HG02759 (cell line): ENCODE data around the gene FCAR.
"Not testable (repeated sequence)": the region's sequence is repeated elsewhere in the genome, so short reads cannot be mapped to it uniquely, and the experiment has no call there.

Source experiments
- ATAC-seq: cut with Tn5 transposase; IDR thresholded peaks from one replicate; pipeline ENCODE4 v1.9.1; 2021; ENCODE audit warnings: mild to moderate bottlenecking, moderate library complexity; ENCODE audit not compliant: unreplicated experiment

FCAR gene

DNA sequence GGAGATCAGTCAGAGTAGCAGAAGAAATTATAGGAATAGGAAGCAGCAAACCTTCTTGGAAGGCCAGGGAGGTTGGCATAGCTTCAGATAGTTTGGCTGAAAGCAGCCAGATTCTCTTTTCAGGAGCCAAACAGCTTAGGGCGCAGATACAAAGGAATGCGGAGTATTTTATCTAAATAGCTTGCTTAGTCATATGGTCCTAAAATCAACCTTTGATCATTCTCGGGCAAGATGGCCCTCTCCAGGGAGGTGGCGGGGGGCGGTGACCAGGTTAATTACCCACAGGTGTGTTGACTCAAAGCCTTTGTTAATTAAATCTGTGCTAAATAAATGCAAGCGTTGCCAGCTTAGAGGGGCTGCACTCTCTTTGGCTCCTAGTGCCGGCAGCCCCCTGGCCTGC is 19.4 kb downstream of the FCAR start:
- ATAC-seq = no peak

DNA sequence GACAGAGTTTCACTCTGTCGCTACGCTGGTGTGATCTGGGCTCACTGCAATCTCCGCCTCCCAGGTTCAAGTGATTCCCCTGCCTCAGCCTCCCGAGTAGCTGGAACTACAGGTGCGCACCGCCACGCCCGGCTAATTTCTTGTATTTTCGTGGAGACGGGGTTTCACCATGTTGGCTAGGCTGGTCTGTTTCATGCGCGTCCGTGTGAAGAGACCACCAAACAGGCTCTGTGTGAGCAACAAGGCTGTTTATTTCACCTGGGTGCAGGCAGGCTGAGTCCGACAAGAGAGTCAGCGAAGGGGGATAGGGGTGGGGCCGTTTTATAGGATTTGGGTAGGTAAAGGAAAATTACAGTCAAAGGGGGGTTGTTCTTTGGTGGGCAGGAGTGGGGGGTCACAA is 20.1 kb downstream of the FCAR start:
- not testable (repeated sequence) for ATAC-seq

DNA sequence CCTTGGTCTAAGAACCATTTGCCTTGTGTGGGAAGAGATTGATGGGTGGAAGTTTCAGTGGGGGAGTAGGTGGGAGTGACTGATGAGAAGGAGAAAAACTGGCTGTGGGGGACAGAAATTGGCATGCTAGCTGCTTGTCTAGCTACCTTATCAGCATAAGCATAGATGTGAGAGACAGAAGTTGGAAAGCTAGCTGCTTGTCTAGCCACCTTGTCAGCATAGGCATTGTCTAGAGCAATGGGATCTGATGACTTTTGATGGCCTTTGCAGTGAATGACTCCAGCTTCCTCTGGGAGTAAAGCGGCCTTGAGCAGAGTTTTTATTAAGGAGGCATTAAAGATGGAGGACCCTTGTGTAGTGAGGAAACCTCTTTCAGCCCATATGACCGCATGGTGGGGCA is 22.0 kb downstream of the FCAR start:
- ATAC-seq = no peak

DNA sequence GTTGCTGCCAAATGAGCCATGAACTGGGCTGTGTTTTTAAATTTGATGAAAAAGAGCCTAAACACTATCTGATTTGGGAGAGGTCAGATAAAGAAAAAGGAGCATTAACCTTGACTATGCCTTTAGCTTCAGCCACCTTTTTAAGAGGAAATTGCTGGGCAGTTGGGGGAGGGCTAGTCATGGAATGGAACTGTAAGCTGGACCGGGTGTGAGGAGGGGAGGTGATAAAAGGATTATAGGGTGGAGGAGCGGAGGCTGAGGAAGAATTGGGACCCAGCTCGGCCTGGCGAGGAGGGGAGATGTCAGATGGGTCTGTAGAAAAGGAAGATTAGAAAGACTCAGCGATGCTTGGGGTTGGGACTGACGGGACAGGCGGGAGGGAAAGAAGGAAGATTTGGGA is 24.6 kb downstream of the FCAR start:
- ATAC-seq = not testable (repeated sequence)

DNA sequence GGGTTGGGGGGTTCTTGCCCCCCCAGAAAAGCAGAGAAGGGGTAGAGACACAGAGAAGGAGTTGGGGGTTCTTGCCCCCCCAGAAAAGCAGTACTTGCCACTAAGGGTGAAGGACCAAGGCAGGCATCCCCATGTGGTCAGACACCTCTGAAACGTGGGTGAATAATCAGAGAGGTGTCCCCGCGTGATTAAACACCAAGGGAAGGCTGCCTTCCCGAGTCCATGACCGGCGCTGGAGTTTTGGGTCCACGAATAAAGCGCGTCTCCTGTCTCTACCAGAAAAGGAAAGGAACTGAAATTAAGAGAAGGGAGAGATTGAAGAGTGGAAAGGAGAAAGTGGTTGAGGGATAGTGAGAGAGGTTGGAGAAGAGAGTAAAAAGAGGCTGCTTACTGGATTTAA is 25.6 kb downstream of the FCAR start:
- ATAC-seq = not testable (repeated sequence)

DNA sequence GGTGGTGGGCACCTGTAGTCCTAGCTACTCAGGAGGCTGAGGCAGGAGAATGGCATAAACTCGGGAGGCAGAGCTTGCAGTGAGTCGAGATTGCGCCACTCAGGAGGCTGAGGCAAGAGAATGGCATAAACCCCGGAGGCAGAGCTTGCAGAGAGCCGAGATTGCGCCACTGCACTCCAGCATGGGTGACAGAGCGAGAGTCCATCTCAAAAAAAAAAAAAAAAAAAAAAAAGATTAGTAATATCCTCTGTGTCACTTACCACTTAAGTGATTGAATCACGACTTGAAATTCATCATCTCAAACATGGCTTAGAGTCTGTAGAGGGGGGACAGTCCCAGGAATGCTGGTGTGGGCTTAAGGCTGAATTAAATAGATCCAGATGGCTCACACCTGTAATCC is 27.1 kb downstream of the FCAR start:
- not testable (repeated sequence) for ATAC-seq

DNA sequence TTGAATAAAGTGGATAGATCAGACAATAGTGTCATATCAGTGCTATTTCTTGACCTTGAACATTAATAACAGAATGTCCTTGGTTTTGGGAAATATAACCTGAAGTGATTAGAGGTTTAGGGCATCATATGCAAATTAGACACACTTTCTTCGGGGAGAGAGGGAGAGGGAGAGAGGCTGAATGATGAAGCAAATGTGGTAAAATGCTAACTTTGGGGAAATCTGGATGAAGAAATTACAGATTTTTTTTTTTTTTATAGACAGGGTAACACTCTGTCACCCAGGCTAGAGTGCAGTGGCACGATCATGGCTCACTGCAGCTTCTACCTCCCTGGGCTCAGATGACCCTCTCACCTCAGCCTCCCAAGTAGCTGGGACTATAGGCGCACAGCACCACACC is 28.0 kb downstream of the FCAR start:
- no peak for ATAC-seq

DNA sequence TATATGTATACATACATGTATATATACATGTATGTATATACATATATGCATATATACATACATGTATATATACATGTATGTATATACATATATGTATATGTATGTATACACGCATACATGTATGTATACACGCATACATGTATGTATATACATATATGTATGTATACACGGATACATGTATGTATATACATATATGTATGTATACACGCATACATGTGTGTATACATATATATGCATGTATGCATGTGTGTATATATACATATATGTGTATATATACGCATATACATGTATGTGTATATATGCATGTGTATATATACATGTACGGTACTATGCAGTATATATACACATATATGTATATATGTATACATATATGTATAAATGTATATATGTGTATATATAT is 29.3 kb downstream of the FCAR start:
- ATAC-seq = no peak

DNA sequence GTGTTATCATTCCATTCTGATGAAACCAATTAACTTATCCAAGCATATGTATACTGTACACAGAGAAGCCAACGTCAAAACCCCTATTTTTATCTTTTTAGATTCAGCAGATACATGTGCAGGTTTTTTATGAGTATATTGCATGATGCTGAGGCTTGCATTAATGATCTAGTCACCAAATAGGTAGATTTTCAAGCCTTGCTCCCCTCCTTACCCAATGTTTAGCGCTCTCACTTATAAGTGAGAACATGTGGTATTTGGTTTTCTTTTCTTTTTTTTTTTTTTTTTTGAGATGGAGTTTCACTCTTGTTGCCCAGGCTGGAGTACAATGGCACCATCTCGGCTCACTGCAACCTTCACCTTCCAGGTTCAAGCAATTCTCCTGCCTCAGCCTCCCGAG is 30.2 kb downstream of the FCAR start:
- ATAC-seq = not testable (repeated sequence)

DNA sequence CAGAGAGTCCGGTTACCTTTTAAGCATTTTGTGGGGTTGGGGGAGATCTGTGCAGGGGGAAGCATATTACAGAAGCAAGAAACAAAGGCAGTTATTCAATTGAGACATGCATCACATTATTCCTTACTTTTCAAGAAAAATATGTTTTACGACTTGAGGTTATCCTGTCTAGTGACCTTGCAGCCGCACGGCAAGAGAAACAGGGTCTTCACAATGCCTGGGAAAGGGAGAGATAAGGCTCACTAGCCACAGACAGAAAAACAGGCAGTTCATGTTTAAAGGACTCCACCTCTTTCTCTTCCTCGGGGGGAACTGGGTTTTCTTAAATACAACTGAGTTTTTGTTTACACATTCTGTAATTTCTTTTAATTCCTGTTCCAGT is 31.4 kb downstream of the FCAR start:
- no peak for ATAC-seq

DNA sequence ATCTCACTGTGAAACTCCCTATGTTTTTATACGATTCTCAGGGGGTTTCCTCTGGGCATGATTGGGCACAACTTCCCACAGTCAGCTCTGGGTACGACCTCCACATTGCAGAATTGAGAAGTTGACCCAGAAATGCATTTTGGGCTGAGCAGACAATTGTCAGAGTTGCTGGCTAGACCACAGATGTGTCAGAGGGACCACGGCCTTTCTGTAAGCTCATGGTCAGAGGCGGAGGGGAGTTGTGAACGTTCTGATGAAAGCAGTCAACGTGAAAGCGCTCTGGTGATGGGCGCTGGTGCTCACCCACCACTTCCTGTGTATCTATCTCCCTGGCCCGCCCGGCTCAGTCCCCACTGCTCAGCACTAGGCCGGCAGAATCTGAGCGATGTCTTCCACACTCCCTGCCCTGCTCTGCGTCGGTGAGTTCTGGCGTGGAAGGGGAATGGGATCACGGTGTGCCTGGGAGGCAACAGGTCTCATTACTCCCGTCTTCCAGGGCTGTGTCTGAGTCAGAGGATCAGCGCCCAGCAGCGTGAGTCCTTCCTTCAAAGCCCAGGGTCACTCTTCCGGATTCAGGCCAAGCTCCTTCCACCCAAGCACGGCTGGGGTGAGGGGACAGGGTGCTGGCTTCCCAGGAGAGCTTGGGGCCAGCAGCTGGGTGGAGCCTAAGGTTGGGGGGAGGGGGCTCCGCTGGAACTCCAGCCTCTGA is 31.9 kb downstream of the FCAR start, which contains the start of gene NCR1:
Gene NCR1, plus strand, starts transcription at position 346 of the 709 bp plus-strand sequence. Its CDS starts 40 bp downstream, at position 386.
- ATAC-seq = no peak

DNA sequence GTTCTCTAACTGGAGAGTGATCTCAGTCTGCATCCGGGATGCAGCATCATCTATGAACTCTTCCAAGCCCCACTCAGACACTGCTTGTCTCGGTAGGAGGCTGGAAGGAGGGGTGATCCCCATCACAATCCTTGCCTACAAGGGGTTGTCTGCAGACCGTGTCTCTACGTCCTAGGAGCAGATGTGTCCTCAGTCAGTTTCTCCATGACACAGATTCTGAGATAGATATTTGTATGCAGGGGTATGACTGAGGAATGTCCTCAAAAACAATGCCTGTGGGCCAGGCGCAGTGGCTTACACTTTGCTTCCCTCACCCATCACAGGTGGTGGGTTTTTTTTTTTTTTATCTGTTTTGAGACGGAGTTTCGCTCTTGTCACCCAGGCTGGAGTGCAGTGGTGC is 32.8 kb downstream of the FCAR start:
- ATAC-seq = no peak

DNA sequence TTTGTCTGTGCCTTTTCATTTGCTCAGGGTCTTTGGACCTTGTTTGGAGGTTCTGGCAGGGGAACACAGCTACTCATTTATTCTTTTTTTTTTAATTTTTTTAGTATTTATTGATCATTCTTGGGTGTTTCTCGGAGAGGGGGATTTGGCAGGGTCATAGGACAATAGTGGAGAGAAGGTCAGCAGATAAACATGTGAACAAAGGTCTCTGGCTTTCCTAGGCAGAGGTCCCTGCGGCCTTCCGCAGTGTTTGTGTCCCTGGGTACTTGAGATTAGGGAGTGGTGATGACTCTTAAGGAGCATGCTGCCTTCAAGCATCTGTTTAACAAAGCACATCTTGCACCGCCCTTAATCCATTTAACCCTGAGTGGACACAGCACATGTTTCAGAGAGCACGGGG is 33.9 kb downstream of the FCAR start:
- ATAC-seq = not testable (repeated sequence)

DNA sequence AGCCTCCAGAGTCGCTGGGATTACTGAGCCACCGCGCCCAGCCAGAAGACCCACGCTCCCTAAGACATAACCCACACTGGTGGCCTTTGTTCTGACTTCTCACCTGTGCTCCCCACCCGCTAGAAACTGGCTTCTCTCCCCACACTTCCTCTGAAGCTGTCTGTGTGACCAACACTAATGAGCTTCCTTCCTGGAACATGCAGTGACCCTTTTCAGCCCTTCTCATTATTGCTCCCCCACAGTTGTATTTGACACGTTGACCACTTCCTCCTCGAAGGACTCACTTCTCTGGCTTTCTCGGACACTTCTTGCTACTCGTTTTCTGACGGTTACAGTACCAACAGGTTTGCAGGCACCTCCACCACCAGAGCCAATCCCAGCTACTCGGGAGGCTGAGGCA is 42.8 kb downstream of the FCAR start:
- no peak for ATAC-seq

DNA sequence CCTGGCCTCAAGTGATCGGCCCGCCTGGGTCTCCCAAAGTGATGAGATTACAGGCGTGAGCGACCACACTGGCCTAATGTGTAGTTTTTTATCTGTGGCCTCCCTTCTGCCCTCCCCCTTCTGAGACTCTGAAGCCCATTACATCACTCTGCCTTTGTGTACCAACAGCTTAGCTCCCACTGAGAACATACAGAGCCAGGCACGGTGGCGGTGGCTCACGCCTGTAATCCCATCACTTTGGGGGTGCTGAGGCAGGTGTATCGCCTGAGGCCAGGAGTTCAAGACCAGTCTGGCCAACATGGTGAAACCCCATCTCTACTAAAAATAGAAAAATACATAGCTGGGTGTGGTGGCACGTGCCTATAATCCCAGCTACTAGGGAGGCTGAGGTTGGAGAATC is 44.5 kb downstream of the FCAR start:
- ATAC-seq = no peak

DNA sequence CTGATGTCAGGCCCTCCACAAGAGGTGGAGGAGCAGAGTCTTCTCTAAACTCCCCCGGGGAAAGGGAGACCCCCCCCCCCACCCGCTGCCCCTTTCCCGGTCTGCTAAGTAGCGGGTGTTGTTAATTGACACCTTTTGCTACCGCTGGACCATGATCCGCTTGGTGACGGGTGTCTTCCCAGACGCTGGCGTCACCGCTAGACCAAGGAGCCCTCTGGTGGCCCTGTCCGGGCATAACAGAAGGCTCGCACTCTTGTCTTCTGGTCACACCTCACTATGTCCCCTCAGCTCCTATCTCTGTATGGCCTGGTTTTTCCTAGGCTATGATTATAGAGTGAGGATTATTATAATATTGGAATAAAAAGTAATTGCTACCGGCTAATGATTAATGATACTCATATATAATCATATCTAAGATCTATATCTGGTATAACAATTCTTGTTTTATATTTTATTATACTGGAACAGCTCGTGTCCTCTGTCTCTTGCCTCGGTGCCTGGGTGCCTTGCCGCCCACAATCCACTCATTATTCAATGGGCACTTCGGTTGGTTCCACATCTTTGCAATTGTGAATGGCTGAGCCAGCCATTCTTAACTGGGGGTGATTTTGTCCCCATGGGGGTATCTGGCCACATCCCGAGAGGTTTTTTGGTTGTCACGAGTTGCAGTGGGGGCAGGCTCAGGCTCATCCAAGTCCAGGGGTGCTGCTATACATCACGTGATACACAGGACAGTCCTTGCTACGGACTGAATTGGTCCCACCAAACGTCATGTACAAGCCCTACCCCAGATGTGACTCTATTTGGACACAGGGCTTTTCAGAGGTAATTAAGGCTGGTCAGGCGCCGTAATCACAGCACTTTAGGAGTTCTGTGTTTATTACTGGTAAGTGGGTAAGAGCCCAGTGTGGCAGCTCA is 45.9 kb downstream of the FCAR start:
- not testable (repeated sequence) for ATAC-seq

DNA sequence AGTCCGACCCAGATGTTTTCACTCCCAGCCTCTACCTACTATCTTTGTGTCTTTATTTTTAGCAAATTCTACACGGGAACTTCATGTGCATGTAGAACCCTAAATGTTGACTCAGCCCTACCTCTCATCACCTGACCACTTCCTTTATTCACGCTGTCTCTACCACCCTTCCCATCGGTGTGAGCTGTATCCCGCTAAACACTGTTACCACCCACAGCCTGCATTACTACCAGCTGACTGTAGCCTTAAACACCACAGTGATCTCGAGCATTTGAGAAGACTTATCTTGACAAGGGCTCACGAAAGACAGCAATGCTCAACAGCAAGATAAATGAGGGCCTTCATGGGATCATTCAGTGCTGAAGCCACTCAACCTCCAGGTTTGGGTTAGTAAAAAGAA is 47.0 kb downstream of the FCAR start:
- ATAC-seq = no peak

DNA sequence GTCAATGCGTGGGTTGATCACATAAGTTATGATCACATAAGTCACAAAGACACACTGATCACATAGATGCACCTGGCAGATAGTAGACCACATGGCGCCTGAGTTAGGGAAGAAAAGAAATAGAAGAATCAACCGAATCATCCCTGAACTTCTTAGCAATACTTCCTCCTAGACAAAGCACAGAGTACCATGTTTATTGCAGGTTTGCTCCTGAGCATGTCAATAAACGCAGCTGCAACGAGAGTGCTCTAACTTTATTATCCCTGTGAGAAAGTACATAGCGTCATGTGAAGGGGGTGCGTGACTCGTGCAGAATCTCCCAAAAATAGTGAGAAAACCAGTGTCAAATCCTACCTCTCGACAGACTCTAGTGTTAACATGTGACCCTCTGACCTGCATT is 49.2 kb downstream of the FCAR start:
- no peak for ATAC-seq

DNA sequence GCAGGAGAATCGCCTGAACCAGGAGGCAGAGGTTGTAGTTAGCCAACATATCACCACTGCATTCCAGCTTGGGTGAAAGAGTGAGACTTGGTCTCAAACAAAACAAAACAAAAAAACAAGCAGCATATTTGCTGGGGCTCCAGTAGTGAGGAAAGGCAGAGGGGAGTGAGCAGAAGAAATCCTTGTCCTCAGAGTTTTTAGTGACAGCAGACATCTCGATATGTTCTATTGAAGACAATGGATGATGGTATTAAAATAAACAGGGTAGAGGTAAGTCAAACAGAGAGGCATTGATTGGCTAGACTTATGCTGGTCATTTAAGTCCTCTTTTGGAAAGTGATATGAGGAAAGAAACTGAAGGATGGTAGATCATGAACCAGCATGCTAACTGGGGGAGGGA is 54.3 kb downstream of the FCAR start:
- no peak for ATAC-seq

DNA sequence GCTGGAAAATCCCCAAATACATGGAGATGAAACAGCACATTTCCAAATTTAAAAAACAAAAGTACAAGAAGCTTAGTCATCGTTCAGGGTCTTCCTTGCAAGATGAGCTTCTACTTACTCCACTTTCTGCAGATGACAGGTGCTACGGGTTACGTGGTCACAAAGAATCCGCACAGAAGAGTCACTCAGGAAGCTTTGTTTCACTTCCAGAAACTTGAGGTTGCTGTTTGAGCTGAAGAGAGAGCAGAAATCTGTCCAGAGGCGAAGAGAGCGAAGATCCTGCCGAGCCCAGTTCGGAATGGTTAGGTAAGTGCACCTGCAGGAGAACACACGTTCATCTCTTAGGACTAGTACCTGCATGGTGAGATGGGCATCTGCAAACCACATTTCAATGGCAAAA is 63.9 kb downstream of the FCAR start:
- ATAC-seq = peak; percentile 57

DNA sequence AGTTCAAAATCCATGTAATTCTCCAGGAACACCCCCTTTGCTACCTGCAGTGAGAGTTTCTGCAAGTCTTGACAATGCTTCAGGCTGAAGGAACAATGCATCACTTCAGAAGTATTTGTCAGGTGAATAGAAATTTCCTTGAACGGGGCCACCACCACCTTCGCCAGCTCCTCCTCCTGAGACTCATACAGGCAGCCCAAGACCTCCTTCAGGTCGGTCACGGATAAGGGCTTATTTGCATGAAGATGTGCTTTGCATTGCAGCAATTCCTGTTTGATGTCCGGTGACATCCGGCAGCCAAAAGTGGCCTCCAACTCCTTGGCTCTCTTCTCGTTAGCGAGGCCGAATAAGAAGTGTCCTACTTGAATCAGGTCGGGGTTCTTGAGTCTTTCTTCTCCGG is 64.9 kb downstream of the FCAR start:
- ATAC-seq = no peak

DNA sequence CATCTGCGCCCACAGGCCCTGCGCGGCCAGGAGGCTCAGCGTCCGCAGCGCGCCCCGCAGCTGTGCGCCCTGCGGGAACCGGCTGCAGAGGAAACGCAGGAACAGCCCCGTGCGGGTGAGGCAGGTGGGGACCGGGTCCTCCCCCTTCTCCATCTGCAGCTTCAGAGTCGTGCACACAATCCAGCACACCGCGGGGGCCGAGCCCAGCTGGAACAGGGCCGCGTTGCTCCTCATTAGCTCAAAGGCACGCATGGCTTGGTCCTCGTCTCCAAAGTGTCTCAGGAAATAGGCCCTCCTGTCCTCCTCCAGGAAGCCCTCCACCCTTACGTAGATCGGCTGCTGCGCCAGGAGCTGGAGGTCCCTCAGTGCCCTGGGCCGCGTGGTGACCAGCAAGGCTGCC is 65.5 kb downstream of the FCAR start:
- ATAC-seq = not testable (repeated sequence)
